Measurements from ENCODE around the gene IL1A.

IL1A gene

GRCh38 chr2:112791019-112791418 is 6.7 kb upstream of the IL1A start:
- DNase-seq: no peak

- DNase-seq: no peak
Observed at GRCh38 chr2:112790305-112790704, 6.0 kb upstream of the IL1A start.

DNA sequence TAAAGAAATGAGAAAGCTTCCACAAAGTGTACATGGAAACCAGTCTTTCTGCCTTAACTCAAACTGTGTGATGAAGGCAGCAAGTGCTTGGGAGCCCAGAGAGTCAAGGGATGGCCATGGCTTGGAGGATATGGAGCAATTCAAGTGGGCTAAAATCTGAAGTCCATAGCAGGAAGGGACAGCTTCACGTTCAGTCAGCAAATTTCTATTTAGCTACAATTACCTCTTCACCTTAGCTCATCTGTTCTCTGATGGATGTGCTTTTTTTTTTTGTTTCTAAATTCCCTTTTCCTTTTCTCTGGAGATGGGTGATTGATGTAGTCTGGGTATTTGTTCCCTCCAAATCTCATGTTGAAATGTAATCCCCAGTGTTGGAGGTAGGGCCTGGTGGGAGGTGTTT is 4.9 kb upstream of the IL1A start:
- DNase-seq: no peak

DNA sequence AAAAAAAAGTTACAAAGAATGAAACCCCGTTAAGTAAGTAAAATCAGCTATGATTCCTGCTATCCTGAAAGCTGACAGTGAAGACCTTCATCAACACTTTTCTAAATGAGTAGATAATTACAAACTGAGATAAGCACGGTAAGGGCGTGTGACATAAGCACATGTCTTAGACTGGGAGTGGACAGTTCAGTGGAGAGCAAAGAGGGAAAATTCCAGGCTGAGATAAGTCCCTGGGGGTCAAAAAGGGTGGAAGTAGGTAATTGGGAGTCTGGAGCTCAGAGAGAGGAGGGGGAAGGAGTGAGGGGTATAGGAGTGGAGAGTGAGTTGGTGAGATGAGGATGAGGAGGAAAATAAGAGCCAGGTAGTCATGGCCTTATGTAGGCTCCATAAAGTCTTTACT is 4.4 kb upstream of the IL1A start:
- no peak for DNase-seq

- DNase-seq: no peak
Observed at GRCh38 chr2:112787729-112788393, 3.6 kb upstream of the IL1A start.

GRCh38 chr2:112787294-112787693 is 3.0 kb upstream of the IL1A start:
- DNase-seq: no peak

DNA sequence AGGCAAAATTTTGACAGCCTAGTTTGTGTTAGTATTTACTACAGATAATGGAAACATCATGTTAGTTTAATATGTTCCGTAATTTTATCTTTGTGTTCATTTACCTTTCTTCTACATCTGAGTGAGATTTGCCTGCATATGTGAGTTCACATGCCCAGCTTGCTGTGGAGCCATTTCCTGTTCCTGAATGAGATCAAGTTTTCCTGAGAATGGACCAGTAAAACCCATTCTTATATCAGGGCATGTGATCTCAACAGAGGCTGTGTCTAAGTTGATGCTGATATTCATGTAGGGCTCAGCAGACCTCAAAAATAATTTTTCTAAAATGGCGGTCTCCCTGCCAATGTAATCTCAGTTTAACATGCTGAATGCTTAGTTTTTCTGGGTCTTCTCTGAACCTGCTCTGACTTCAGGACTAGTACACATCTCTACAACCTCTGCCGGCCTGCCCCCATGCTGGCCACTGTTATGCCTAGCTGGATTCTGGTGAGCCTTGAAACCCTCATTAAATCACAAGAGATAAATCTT is 1.0 kb downstream of the IL1A start:
- no peak for DNase-seq

DNA sequence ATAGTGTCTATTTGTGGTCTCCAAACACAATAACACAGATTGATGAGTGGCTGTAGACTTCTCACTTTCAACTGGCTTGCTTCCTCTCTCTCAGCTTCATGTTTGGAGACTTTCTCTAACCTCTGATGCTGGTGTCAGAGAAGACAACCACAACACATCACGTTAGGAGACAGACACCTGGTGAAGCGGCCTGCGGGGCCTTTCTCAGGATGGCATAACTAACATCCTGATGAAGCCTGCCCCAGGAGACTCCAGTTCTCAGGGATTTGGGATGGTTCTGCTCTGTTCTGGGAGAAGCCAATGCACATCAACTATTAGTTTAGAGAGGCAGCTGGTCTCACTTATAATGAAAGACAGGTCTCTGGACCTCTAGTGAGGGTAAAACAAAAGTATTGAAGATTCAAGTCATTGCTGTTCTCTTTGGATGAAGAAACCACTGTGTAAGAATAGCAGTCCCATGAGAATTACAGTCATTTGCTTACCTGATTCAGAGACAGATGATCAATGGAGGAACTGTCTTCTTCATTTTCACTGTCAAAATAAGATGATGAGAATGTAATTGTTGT is 2.0 kb downstream of the IL1A start:
- no peak for DNase-seq

- DNase-seq: no peak
Observed at GRCh38 chr2:112779598-112779997, 4.7 kb downstream of the IL1A start.

GRCh38 chr2:112777036-112777435 is 7.3 kb downstream of the IL1A start:
- no peak for DNase-seq

GRCh38 chr2:112776113-112776512 is 8.2 kb downstream of the IL1A start:
- no peak for DNase-seq

DNA sequence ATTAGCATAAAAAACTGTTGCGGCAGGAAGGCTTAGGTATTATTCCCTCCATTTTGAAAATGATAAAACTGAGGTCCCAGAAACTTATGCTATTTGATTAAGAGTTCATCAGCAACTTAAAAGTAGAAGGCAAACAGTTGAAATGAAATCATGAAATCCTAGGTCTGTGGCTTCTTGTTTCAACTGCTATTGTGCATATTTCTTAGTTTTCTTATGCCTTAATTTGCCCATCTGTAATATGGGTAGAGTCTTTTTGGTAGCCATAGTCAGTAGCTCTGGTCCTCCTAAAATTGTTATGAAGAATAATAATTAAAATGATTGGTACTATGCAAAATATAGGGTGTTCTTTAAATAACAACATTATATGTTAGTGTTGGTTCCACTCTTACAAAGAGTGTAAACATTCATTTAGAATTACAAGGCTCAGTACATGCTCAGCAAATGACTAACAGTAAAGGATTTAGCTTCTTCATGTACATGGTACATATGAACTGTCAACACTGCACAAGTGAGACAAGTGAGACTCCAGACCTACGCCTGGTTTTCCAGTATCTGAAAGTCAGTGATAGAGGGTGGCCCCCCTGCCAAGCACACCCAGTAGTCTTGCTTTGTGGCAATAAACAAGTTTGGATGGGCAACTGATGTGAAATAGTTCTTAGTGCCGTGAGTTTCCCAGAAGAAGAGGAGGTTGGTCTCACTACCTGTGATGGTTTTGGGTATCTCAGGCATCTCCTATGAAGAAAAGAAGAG is 9.6 kb downstream of the IL1A start:
- no peak for DNase-seq

DNA sequence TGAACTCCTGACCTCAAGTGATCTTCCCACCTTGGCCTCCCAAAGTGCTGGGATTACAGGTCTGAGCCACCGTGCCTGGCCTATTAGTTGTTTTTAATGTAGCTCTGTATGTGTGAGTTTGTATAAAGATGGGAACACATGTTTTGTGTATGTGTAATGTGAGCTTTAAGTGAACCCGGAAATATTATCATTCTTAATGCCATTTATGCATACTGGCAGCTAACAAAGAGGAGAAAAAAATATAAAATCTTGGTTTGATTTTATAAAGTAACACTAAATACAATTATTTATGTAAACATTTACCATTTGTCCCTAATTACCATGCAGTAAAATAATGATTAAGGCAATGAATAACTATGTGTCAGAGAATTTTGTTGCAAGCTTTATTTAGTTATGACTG is 10.7 kb downstream of the IL1A start:
- no peak for DNase-seq

GRCh38 chr2:112772911-112773475 is 11.3 kb downstream of the IL1A start:
- no peak for DNase-seq

DNA sequence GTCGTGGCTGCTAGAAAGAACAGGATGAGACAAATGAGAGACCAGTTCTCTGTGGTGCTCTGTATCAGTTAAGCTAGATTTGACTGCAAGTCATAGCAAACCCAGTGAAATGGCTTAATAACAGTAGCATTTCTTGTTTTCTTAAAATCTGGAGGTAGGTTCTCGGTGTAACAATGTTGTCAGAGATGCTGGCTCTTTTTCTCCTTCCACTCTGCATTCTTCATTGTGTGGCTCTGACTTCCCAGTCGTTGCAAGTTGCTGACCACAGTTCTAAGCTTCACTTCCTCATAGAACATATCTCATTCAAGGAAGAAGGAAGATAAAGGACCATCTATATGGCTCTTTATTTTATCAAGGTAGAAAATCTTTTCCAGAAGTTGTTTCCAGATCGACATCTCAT is 12.0 kb downstream of the IL1A start:
- DNase-seq: no peak

DNA sequence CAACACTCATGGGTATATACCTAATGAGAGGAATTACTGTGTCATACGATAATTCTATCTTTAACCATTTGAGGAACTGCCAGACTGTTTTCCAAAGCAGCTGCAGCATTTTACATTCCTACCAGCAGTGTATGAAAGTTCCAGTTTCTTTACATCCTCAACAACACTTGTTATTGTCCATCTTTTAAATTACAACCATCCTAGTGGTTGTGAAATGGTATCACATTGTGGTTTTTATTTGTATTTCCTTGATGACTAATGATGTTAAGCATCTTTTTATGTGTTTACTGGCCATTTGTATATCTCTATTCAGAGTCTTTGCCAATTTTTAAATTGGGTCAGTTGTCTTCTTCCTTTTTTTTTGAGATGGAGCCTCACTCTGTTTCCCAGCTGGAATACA is 15.9 kb downstream of the IL1A start:
- no peak for DNase-seq

- DNase-seq: peak; percentile 24
Observed at GRCh38 chr2:112767693-112768330, 16.5 kb downstream of the IL1A start.

DNA sequence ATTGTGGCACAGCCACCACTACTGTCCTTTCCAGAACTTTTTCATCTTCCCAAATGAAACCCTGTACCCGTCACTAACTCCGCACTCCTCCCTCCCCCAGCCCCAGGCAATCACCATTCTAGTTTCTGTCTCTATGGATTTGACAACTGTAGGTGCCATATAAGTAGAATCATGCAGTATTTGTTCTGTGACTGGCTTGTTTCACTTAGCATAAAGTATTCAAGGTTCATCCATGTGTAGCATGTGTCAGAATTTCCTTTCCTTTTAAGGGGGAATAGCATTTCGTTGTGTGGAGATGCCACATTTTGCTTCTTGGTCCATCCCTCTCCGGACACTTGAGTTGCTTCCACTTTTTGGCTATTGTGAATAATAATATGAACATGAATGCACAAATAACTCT is 19.0 kb downstream of the IL1A start:
- no peak for DNase-seq

GRCh38 chr2:112764071-112765044 is 19.9 kb downstream of the IL1A start, which contains the start of gene CKAP2L:
TSS of gene CKAP2L (minus strand) at chr2:112764609. CDS start at chr2:112764598, 11 bp downstream.
- peak; percentile 95 for DNase-seq

DNA sequence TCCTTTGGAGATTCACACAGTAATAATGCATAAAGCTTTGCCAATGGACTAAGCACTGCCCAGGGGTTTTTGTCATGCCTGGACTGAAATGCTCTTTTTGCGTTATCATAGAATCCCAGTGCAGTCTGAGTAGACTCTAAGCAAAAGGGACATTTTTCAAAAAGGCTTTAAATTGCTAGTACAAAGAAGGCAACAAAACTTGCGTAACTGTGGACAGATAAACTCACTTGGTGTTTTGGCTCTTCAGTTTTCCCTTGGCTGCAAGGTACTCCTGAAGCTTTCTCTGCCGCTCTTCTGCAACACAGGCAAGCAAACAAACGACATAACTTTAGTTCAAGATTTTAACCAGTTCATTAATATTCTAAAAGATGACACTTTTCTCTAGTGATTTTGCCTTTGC is 22.0 kb downstream of the IL1A start:
- DNase-seq: no peak

- no peak for DNase-seq
Observed at GRCh38 chr2:112760149-112760548, 24.1 kb downstream of the IL1A start.

DNA sequence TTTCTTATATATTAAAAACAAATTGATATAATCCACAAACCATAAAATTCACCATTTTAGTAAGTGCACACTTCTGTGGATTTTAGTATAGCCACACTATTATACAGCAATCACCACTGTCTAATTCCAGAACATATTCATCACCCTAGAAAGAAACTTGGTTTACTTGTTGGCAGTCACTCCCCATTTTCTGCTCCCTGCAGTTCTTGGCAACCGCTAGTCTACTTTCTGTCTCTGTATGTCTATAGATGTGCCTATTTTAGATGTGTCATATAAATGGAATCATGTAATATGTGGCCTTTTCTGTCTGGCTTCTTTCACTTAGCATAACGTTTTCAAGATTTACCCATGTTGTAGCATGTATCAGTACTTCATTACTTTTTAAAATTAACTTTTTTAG is 25.6 kb downstream of the IL1A start:
- DNase-seq: no peak
